A673 (cell line): ENCODE data around the gene SLC15A1. TPM values are rescaled to one million over a fixed set of nuclear protein-coding genes. Genes with fewer than 3 reads are reported as not detected.

Experiments used
- BruUV-seq: library from RNA; stranded (reverse); fragments of 400-500 nt; replicated peaks from 2 replicates; lab custom pipeline; 2021; lab: Mats Ljungman, UMichigan
- CTCF ChIA-PET: fragments of 300-600 bp; sonication (Branson Sonifier 250); formaldehyde crosslinking; loops from one replicate; lab custom pipeline; 2022; ENCODE audit warnings: antibody characterized with exemption; lab: Charles Lee
- POLR2A ChIA-PET: fragments of 300-600 bp; sonication (Branson Sonifier 250); formaldehyde crosslinking; loops from one replicate; lab custom pipeline; 2022; ENCODE audit warnings: antibody characterized with exemption; ENCODE audit not compliant: low non-redundant PET; lab: Charles Lee
- DNase-seq: peaks from one replicate; pipeline ENCODE4 v3.0.0-alpha.2; 2015; ENCODE audit warnings: low spot score
- H3K27ac ChIP-seq: fragments of 200-600 bp; sonication (generic); 2 replicates; pipeline ENCODE4 v1.5.1; 2016; ENCODE audit warnings: mixed run types, low read depth, mild to moderate bottlenecking, mixed read lengths, antibody characterized with exemption, low read length; ENCODE audit not compliant: poor library complexity, severe bottlenecking
- H3K27me3 ChIP-seq: fragments of 200-600 bp; sonication (generic); replicated peaks from 2 replicates; pipeline ENCODE4 v1.6.1; 2017; ENCODE audit warnings: mixed run types, low read depth, mild to moderate bottlenecking, mixed read lengths, antibody characterized with exemption, low read length; ENCODE audit not compliant: insufficient read depth, poor library complexity
- H3K36me3 ChIP-seq: fragments of 200-600 bp; sonication (generic); 2 replicates; pipeline ENCODE4 v1.6.1; 2016; ENCODE audit warnings: mixed run types, mild to moderate bottlenecking, mixed read lengths, antibody characterized with exemption, low read length; ENCODE audit not compliant: insufficient read depth, poor library complexity, severe bottlenecking
- H3K4me1 ChIP-seq: fragments of 200-600 bp; sonication (generic); 2 replicates; pipeline ENCODE4 v1.6.1; 2017; ENCODE audit warnings: mixed run types, mild to moderate bottlenecking, mixed read lengths, antibody characterized with exemption, low read length; ENCODE audit not compliant: insufficient read depth, poor library complexity, severe bottlenecking
- H3K4me3 ChIP-seq: fragments of 200-600 bp; sonication (generic); 2 replicates; pipeline ENCODE4 v1.5.1; 2016; ENCODE audit warnings: low read depth, mixed run types, mild to moderate bottlenecking, mixed read lengths, low read length; ENCODE audit not compliant: poor library complexity, severe bottlenecking
- H3K9me3 ChIP-seq: fragments of 200-600 bp; sonication (generic); 2 replicates; pipeline ENCODE4 v1.6.1; 2016; ENCODE audit warnings: mixed run types, low read depth, mild to moderate bottlenecking, mixed read lengths, antibody characterized with exemption, low read length; ENCODE audit not compliant: poor library complexity, severe bottlenecking
- EZH2 ChIP-seq: fragments of 200-600 bp; sonication (generic); IDR thresholded peaks from 2 replicates; pipeline ENCODE4 v1.6.1; 2017; ENCODE audit warnings: borderline replicate concordance, low read depth, mild to moderate bottlenecking, mixed read lengths, antibody characterized with exemption, low read length; ENCODE audit not compliant: poor library complexity, severe bottlenecking
- intact Hi-C: fragments of 100-400 bp; cut with micrococcal nuclease; formaldehyde crosslinking; loops from one replicate; pipeline ENCODE4 v1.10.0; 2022; ENCODE audit not compliant: unreplicated experiment
- total RNA-seq: library from RNA; stranded (reverse); gene quantifications from 2 replicates; pipeline ENCODE4 v1.2.3, GENCODE V29; 2021
- TF ChIP-seq, protein P1 (sequence below): fragments of 300-800, 200-600 bp; sonication (generic); conservative IDR thresholded peaks from 2 replicates; pipeline ENCODE4 v1.5.1; 2017; ENCODE audit warnings: low read depth, mild to moderate bottlenecking, antibody characterized with exemption, low read length, moderate library complexity, mixed read lengths

Gene SLC15A1
- total RNA-seq, 1 experiment from 2014 or later: not detected

DNA sequence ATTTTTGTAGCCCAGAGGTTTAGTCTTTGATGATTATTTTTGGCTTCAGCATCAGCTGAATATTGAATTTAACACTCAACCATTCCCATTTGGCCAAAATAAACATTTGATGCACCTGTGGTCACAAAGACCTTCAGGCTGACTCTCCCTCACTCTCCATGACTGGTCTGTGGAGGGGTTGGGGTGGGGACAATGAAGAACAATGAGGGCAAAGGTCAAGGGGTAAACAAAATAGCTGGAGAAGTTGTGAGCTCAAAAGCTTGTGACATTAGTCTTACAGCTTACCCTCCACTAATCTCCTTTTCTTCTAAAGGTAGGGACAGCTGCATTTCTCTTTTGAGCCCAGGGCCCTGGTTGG lies 86.9 kb downstream of the SLC15A1 start:
- CTCF ChIA-PET: interaction anchor here (0.6 kb wide), 1 partner anchor 85 kb away, joined by 4 read pairs; no protein-coding TSS in a partner anchor
- POLR2A ChIA-PET: no interaction called here
- intact Hi-C loops: no loop called here
- no peak overlapping the region for H3K4me3 ChIP-seq
- H3K27me3 ChIP-seq: no peaks in the 10 kb centered on the region
- no peaks in the 10 kb centered on the region for H3K4me1 ChIP-seq
- no peak for TF ChIP-seq EZH2
- TF ChIP-seq, protein P1, sequence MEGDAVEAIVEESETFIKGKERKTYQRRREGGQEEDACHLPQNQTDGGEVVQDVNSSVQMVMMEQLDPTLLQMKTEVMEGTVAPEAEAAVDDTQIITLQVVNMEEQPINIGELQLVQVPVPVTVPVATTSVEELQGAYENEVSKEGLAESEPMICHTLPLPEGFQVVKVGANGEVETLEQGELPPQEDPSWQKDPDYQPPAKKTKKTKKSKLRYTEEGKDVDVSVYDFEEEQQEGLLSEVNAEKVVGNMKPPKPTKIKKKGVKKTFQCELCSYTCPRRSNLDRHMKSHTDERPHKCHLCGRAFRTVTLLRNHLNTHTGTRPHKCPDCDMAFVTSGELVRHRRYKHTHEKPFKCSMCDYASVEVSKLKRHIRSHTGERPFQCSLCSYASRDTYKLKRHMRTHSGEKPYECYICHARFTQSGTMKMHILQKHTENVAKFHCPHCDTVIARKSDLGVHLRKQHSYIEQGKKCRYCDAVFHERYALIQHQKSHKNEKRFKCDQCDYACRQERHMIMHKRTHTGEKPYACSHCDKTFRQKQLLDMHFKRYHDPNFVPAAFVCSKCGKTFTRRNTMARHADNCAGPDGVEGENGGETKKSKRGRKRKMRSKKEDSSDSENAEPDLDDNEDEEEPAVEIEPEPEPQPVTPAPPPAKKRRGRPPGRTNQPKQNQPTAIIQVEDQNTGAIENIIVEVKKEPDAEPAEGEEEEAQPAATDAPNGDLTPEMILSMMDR: no peak
- no peak overlapping the region for H3K27ac ChIP-seq
- no peak for DNase-seq
- H3K9me3 ChIP-seq: no peaks in the 10 kb centered on the region
- H3K36me3 ChIP-seq: no peaks in the 10 kb centered on the region
- no TSS peak for BruUV-seq

DNA sequence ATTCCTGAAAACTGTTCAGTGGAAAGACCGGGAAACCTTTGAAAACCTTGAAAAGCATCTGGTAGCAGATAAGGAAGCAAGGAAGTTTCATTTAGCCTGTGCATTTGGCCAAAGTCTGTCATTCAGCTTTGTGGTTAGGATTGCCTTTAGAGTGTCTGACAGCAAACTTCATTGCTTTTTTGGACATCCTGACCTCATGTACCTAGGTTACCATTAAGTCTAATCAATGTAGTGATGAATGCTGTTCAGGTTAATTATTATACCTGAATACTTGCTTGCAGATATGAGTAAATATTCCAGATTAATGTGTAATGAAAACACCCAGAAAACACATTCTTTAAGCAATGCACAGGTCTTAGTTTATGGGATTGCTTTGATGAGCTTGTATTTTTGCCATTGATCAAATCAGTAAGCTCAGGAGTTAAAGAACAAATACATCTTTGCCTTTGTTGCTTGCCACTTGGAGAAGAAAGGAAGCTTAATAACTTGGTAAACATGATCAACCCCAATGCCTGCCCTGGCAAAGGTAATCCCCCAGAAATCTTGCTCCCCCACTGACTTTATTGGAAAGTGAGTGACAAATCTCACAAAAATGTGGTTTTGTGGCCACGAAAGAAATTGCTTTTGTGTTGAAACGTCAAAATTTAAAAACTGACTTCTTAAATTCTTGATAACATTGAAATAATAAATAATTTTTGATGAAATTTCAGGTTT lies 87.4 kb downstream of the SLC15A1 start:
- Histone ChIP-seq H3K4me3 (no peak overlapping the region), H3K4me1 (no peaks in the 10 kb centered on the region), H3K36me3 (no peaks in the 10 kb centered on the region), H3K27me3 (no peaks in the 10 kb centered on the region), H3K27ac (no peak overlapping the region), H3K9me3 (no peaks in the 10 kb centered on the region)
- no peak for TF ChIP-seq EZH2
- TF ChIP-seq, protein P1: no peak
- CTCF ChIA-PET: interaction anchor here (0.6 kb wide), 2 partner anchors 85 to 219 kb away, joined by 3 to 4 read pairs; no protein-coding TSS in a partner anchor
- POLR2A ChIA-PET: no interaction called here
- no peak for DNase-seq
- intact Hi-C loops: no loop called here
- no TSS peak for BruUV-seq

DNA sequence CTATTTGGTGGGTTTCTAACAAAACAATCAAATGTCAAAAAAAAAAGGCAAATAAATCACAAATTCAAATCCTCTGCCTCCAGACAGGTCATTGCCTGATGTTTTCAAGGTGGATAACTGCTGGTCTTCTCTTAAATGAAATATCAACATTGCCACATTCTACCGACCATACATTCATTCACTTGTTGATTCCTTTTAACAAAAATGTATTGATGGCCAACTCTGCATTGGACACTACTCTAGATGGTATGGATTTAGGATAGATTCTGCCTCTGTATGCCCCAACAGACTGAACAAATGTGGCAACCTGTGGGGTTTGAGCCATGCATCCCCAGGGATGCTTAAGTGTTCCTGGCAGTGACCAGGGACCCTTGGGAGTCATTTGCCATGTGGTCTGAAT lies 88.0 kb downstream of the SLC15A1 start:
- ChIA-PET POLR2A (no interaction called here), CTCF (interaction anchor here (0.6 kb wide), 1 partner anchor 219 kb away, joined by 3 read pairs; no protein-coding TSS in a partner anchor)
- intact Hi-C loops: no loop called here
- H3K27ac ChIP-seq: no peak overlapping the region
- no peaks in the 10 kb centered on the region for H3K4me1 ChIP-seq
- H3K36me3 ChIP-seq: no peaks in the 10 kb centered on the region
- no peak overlapping the region for H3K4me3 ChIP-seq
- no peak for TF ChIP-seq EZH2
- TF ChIP-seq, protein P1: no peak
- no peaks in the 10 kb centered on the region for H3K27me3 ChIP-seq
- BruUV-seq: no TSS peak
- no peaks in the 10 kb centered on the region for H3K9me3 ChIP-seq
- no peak for DNase-seq
